Panc1 (cell line): ENCODE results near the gene MAD1L1.

Source experiments
- POLR2AphosphoS5 ChIP-seq: IDR thresholded peaks from 2 replicates; pipeline ENCODE4 v1.6.1; 2012; ENCODE audit warnings: mild to moderate bottlenecking, low read depth, low read length, moderate library complexity
- TCF7L2 ChIP-seq: IDR thresholded peaks from 2 replicates; pipeline ENCODE4 v1.6.1; 2011; ENCODE audit warnings: mild to moderate bottlenecking, low read depth, low read length, inconsistent platforms
- TF ChIP-seq, protein P1 (sequence below): fragments of 450-650 bp; IDR thresholded peaks from 2 replicates; pipeline ENCODE4 v1.5.1; 2017; ENCODE audit warnings: mild to moderate bottlenecking

DNA sequence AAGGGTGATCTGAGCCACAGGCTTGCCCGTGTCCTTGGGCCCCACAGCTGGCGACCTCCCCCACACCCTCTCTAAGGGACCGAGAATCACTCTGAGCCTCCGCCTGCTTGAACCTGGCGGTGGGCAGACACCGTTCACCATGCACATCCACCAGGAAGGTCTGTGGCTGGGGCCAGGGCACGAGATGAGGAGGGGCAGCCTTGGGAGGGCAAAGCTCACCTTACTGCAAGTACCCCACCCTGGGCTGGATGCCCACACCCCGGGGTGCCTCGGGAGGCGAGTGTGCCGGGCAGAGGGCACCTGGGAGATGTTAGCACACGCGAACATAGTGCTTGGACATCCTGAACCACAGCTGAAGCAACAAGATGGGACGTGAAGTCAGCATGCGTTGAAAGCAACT, 350.8 kb downstream of the MAD1L1 start:
- TF ChIP-seq, protein P1, sequence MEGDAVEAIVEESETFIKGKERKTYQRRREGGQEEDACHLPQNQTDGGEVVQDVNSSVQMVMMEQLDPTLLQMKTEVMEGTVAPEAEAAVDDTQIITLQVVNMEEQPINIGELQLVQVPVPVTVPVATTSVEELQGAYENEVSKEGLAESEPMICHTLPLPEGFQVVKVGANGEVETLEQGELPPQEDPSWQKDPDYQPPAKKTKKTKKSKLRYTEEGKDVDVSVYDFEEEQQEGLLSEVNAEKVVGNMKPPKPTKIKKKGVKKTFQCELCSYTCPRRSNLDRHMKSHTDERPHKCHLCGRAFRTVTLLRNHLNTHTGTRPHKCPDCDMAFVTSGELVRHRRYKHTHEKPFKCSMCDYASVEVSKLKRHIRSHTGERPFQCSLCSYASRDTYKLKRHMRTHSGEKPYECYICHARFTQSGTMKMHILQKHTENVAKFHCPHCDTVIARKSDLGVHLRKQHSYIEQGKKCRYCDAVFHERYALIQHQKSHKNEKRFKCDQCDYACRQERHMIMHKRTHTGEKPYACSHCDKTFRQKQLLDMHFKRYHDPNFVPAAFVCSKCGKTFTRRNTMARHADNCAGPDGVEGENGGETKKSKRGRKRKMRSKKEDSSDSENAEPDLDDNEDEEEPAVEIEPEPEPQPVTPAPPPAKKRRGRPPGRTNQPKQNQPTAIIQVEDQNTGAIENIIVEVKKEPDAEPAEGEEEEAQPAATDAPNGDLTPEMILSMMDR: no peak
- TF ChIP-seq POLR2AphosphoS5: no peak
- TF ChIP-seq TCF7L2: no peak
